Nephron (organoid): ENCODE measurements around the gene ATP9A.
A peak's percentile ranks its signal among the peaks of the same experiment; 100 is the strongest.

Experiments
- H3K27ac Mint-ChIP-seq, 3 experiments: 2 replicates each; pipeline ENCODE4 v1.8.0; 2020; ENCODE audit warnings: mixed read lengths in 3 of 3, mild to moderate bottlenecking in 2 of 3, moderate library complexity in 1 of 3
- H3K27me3 Mint-ChIP-seq: 2 replicates; pipeline ENCODE4 v1.8.0; 2021; ENCODE audit warnings: low read depth, mild to moderate bottlenecking, moderate library complexity, mixed read lengths
- H3K36me3 Mint-ChIP-seq: 2 replicates; pipeline ENCODE4 v1.8.0; 2020; ENCODE audit warnings: low read depth, mixed read lengths
- H3K4me1 Mint-ChIP-seq: 2 replicates; pipeline ENCODE4 v1.8.0; 2020; ENCODE audit warnings: mixed read lengths
- H3K4me3 Mint-ChIP-seq, 3 experiments: 2 replicates each; pipeline ENCODE4 v1.8.0; 2020; ENCODE audit warnings: mild to moderate bottlenecking in 3 of 3, mixed read lengths in 3 of 3, moderate library complexity in 2 of 3
- H3K9me3 Mint-ChIP-seq: 2 replicates; pipeline ENCODE4 v1.8.0; 2020; ENCODE audit warnings: mixed read lengths
- CTCF ChIP-seq, 3 experiments: fragments of 200-600 bp; sonication (generic); IDR thresholded peaks; one replicate each; pipeline ENCODE4 v1.5.0; 2021; ENCODE audit warnings: antibody characterized with exemption in 3 of 3; ENCODE audit not compliant: unreplicated experiment in 3 of 3

Gene ATP9A

GRCh38 chr20:51700809-51701285 lies 67.3 kb downstream of the ATP9A start:
- H3K4me1 Mint-ChIP-seq = peaks cover 73% of the 10 kb centered on the region
- H3K36me3 Mint-ChIP-seq = no peaks in the 10 kb centered on the region
- peak; percentile 57 to 64 (median 64) for TF ChIP-seq CTCF (IDR thresholded peaks at IDR 0.05; ENCODE audit: unreplicated experiment in 3 of 3)
- no peaks in the 10 kb centered on the region for H3K27me3 Mint-ChIP-seq
- peak overlapping the region; percentile 65 to 92 (median 71) for H3K27ac Mint-ChIP-seq
- H3K4me3 Mint-ChIP-seq = no peak overlapping the region
- no peaks in the 10 kb centered on the region for H3K9me3 Mint-ChIP-seq

DNA sequence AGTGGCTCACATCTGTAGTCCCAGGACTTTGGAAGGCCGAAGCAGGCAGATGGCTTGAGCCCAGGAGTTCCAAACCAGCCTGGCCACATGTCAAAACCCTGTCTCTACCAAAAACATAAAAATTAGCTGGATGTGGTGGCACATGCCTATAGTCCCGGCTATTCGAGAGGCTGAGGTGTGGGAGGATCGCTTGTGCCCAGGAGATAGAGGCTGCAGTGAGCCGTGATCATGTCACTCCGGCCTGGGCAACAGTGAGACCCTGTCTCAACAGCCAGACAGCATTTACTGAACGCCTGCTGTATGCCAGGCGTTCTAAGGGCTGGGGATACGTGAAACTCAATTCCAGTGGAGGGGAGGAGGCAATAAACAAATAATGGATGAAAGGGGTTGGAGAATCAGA lies 69.9 kb downstream of the ATP9A start:
- H3K27me3 Mint-ChIP-seq = no peaks in the 10 kb centered on the region
- no peak overlapping the region for H3K4me3 Mint-ChIP-seq
- no peaks in the 10 kb centered on the region for H3K9me3 Mint-ChIP-seq
- peaks cover 10% of the 10 kb centered on the region for H3K36me3 Mint-ChIP-seq
- TF ChIP-seq CTCF (IDR thresholded peaks at IDR 0.05; ENCODE audit: unreplicated experiment in 3 of 3) = no peak
- H3K4me1 Mint-ChIP-seq = peaks cover 61% of the 10 kb centered on the region
- H3K27ac Mint-ChIP-seq = peak overlapping the region in 2 of 3 experiments; percentile 66 to 100

- TF ChIP-seq CTCF (IDR thresholded peaks at IDR 0.05; ENCODE audit: unreplicated experiment in 3 of 3) = no peak
- peaks cover 16% of the 10 kb centered on the region for H3K36me3 Mint-ChIP-seq
These were observed 70.9 kb downstream of the ATP9A start for GRCh38 chr20:51697096-51697826.

DNA sequence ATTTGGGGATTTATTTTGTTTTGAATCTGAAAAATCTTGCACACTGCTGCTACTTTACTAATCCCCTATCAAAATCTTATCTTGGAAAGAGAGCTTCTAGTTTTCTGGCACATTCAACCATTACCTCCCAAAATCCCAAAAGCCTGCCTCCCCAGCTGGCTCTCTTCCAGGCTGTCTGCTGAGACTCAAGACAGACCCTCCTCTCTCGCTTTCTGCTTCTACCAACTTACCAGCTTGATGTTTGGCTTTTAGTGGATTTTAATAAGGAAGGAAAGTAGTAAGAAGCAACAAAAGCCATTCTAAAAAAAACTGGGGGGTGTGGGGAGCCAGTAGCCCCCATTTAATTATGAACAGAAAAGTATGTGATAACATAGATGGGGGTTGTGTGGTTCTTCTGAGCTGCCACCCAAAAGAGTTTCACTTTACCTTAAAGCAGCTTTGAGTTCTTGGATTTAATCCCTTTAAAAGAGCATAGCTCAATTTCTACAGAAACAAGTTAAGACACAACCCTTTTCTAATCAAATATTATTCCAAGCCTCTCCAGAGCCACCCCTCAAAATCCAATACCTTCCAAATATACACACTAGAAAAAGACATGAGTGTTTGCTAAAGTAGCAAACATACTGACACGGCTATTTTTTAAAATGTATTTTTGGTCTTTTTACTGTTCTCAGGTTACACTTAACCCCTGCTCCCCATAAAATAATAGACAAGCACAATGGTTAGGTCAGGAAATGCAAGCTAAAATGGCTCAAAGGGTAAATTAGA lies 71.7 kb downstream of the ATP9A start:
- H3K4me1 Mint-ChIP-seq = peaks cover 53% of the 10 kb centered on the region
- no peaks in the 10 kb centered on the region for H3K9me3 Mint-ChIP-seq
- H3K36me3 Mint-ChIP-seq = peaks cover 24% of the 10 kb centered on the region
- no peaks in the 10 kb centered on the region for H3K27me3 Mint-ChIP-seq
- H3K27ac Mint-ChIP-seq = peak overlapping the region; percentile 73 to 100 (median 75)
- H3K4me3 Mint-ChIP-seq = peak overlapping the region; percentile 72 to 79 (median 73)
- no peak for TF ChIP-seq CTCF (IDR thresholded peaks at IDR 0.05; ENCODE audit: unreplicated experiment in 3 of 3)

More at GRCh38 chr20:51697096-51697826, 70.9 kb downstream of the ATP9A start:
- H3K4me1 Mint-ChIP-seq = peaks cover 56% of the 10 kb centered on the region
- peak overlapping the region; percentile 73 to 100 (median 75) for H3K27ac Mint-ChIP-seq
- peak overlapping the region in 2 of 3 experiments; percentile 1 to 57 for H3K4me3 Mint-ChIP-seq
- H3K27me3 Mint-ChIP-seq = no peaks in the 10 kb centered on the region
- no peaks in the 10 kb centered on the region for H3K9me3 Mint-ChIP-seq

DNA sequence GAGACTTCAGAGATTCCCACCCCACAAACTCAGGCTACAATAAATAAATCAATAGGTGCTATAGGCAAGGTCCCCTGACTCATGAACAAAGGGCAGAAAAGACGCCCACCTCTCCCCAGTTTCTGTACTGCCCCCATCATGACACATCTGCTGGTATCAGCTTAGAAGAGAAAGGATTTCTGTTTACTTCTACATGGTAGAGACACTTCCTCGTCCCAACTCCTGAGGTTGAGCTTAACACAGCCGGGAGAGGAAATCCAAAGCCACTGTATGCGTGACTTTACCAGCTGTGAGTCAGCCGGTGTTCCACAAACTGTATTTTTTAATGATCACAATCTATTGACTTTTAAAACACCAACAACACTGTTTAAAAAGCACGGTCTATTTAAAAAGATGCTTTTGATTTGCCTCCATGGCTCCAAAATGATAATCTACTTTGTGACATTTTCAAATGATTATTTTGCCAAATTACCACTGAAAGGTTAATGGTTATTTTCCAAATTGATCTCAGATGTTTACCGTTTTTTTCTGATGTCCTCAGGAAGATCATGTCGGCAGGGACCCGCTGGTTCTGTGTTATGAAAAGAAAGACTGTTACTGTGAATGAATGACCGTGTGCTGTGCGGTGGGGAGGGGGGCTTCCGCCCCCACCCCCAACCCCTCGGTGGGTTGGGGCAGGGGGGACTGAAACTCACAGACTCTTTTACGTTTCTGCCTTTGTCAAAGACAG lies 72.5 kb downstream of the ATP9A start:
- Mint-ChIP-seq H3K4me1 (peaks cover 45% of the 10 kb centered on the region), H3K27me3 (no peaks in the 10 kb centered on the region), H3K36me3 (peaks cover 28% of the 10 kb centered on the region), H3K27ac (peak overlapping the region; percentile 73 to 100 (median 75)), H3K4me3 (peak overlapping the region; percentile 72 to 79 (median 73)), H3K9me3 (no peaks in the 10 kb centered on the region)
- TF ChIP-seq CTCF (IDR thresholded peaks at IDR 0.05; ENCODE audit: unreplicated experiment in 3 of 3) = no peak
